HEK293 (cell line): ENCODE measurements around the gene TEAD1.

Source experiments
- CTCF ChIA-PET: fragments of 350-600 bp; formaldehyde crosslinking; extraction: SDS; loops from one replicate; lab custom pipeline; 2021; ENCODE audit warnings: antibody characterized with exemption; lab: Yijun Ruan, JAX
- POLR2A ChIA-PET: fragments of 300-600 bp; formaldehyde crosslinking; extraction: SDS; loops from one replicate; lab custom pipeline; 2020; ENCODE audit warnings: antibody characterized with exemption, inconsistent platforms; lab: Yijun Ruan, JAX
- H3K27ac ChIP-seq: fragments of 200-500 bp; sonication (Bioruptor generic); 2 replicates; pipeline ENCODE4 v1.5.1; 2014; ENCODE audit warnings: low read depth, low read length, control low read depth, inconsistent platforms; ENCODE audit errors: extremely low read depth
- H3K36me3 ChIP-seq, 2 experiments: fragments of 200-500 bp in 1 of 2; sonication (Bioruptor generic) in 1 of 2; 1 replicate in 1 of 2; 2 replicates in 1 of 2; pipeline ENCODE4 v1.5.1; 2014 to 2017; ENCODE audit warnings: inconsistent platforms in 2 of 2, low read length in 2 of 2; ENCODE audit not compliant: control insufficient read depth in 2 of 2, insufficient read depth in 1 of 2
- H3K4me1 ChIP-seq: fragments of 200-500 bp; sonication (Bioruptor generic); 2 replicates; pipeline ENCODE4 v1.5.1; 2014; ENCODE audit warnings: mild to moderate bottlenecking, low read length, inconsistent platforms; ENCODE audit not compliant: control insufficient read depth, insufficient read depth
- H3K4me3 ChIP-seq: 2 replicates; pipeline ENCODE4 v1.5.1; 2011; ENCODE audit warnings: low read depth, mild to moderate bottlenecking, control low read depth, low read length, moderate library complexity
- H3K9me3 ChIP-seq: fragments of 200-500 bp; sonication (Bioruptor generic); 2 replicates; pipeline ENCODE4 v1.5.1; 2014; ENCODE audit warnings: low read depth, low read length, inconsistent platforms; ENCODE audit not compliant: control insufficient read depth, insufficient read depth
- FEZF1 ChIP-seq: fragments of 450-650 bp; formaldehyde crosslinking; IDR thresholded peaks from 2 replicates; pipeline ENCODE4 v1.5.1; 2016; ENCODE audit warnings: missing biosample characterization, missing genetic modification characterization
- OSR2 ChIP-seq: fragments of 450-650 bp; formaldehyde crosslinking; IDR thresholded peaks from 2 replicates; pipeline ENCODE4 v1.5.1; 2016; ENCODE audit warnings: missing biosample characterization, missing genetic modification characterization
- ZBTB20 ChIP-seq: fragments of 450-650 bp; formaldehyde crosslinking; IDR thresholded peaks from 2 replicates; pipeline ENCODE4 v1.5.1; 2016; ENCODE audit warnings: missing biosample characterization, missing genetic modification characterization
- ZBTB49 ChIP-seq: fragments of 450-650 bp; formaldehyde crosslinking; IDR thresholded peaks from 2 replicates; pipeline ENCODE4 v1.5.1; 2016; ENCODE audit warnings: missing biosample characterization, missing genetic modification characterization, low read depth
- ZEB2 ChIP-seq: fragments of 450-650 bp; formaldehyde crosslinking; IDR thresholded peaks from 2 replicates; pipeline ENCODE4 v1.5.1; 2016; ENCODE audit warnings: missing biosample characterization, missing genetic modification characterization
- ZFP3 ChIP-seq: fragments of 450-650 bp; formaldehyde crosslinking; IDR thresholded peaks from 2 replicates; pipeline ENCODE4 v1.5.1; 2016; ENCODE audit warnings: low read depth, missing biosample characterization, missing genetic modification characterization
- ZNF398 ChIP-seq: fragments of 450-650 bp; formaldehyde crosslinking; IDR thresholded peaks from 2 replicates; pipeline ENCODE4 v1.5.1; 2017; ENCODE audit warnings: missing biosample characterization, missing genetic modification characterization
- ZNF768 ChIP-seq: fragments of 450-650 bp; formaldehyde crosslinking; IDR thresholded peaks from 2 replicates; pipeline ENCODE4 v1.5.1; 2018; ENCODE audit warnings: missing biosample characterization, mild to moderate bottlenecking, missing genetic modification characterization
- ZNF837 ChIP-seq: fragments of 450-650 bp; formaldehyde crosslinking; IDR thresholded peaks from 2 replicates; pipeline ENCODE4 v1.5.1; 2016; ENCODE audit warnings: missing biosample characterization, missing genetic modification characterization
- ZSCAN30 ChIP-seq: fragments of 450-650 bp; IDR thresholded peaks from 2 replicates; pipeline ENCODE4 v1.5.1; 2018; ENCODE audit warnings: missing biosample characterization, mild to moderate bottlenecking, missing genetic modification characterization, moderate library complexity
- ZSCAN5A ChIP-seq: fragments of 450-650 bp; formaldehyde crosslinking; IDR thresholded peaks from 2 replicates; pipeline ENCODE4 v1.5.1; 2016; ENCODE audit warnings: missing biosample characterization, missing genetic modification characterization
- TF ChIP-seq, protein P1 (sequence below): fragments of 450-650 bp; formaldehyde crosslinking; IDR thresholded peaks from 2 replicates; pipeline ENCODE4 v1.5.1; 2016; ENCODE audit warnings: missing biosample characterization, missing genetic modification characterization

The TEAD1 gene

DNA sequence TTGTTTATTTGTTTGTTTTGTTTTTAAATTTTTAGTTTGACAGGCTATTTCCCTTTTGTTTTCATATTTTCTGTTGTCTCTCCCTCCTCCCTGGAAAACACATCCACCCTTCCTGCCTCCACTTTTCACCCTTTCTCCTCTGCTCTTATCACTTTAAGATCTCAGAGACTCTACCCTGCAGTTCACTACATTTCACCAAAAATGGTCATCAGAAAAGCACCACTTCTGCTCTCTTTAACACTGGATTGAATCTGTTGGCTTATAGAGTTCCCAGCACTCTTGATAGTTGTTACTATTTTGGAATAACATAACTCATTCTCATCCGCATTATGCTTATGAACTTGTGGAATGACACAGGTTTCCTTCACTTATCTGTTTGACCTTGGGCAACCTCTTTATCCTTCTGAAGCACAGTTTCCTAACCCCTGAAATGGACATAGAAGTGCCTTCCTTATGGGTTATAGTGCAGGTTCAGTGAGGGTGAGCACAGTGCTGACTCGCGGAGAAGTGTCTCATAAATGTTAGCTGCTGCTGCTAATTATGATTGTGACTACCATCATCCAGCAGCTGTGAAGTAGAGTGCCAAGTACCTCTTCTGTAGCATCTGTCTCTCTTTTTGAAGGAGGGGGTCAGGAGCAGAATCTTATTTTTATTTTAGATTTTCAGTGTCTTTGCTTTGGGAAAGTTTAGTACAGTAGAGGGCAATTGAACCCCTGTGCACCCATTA is 15.0 kb downstream of the TEAD1 start:
- TF ChIP-seq FEZF1 (tag by site-specific recombination) = no peak
- TF ChIP-seq OSR2 (tag by site-specific recombination) = 0 out of 2 replicates have a peak, but pooled peaks have one; percentile 35
- no peak overlapping the region for H3K27ac ChIP-seq
- ChIA-PET CTCF (interaction anchor here (0.6 to 1.0 kb wide), 2 partner anchors 72 to 722 kb away, joined by 3 to 4 read pairs; no protein-coding TSS in a partner anchor), POLR2A (interaction anchor here (0.6 kb wide), 1 partner anchor 154 kb away, joined by 3 read pairs; no protein-coding TSS in a partner anchor)
- no peak overlapping the region for H3K4me3 ChIP-seq
- no peaks in the 10 kb centered on the region for H3K36me3 ChIP-seq
- peaks cover 11% of the 10 kb centered on the region for H3K4me1 ChIP-seq
- H3K9me3 ChIP-seq = no peaks in the 10 kb centered on the region

GRCh38 chr11:12690663-12691062 is 16.4 kb downstream of the TEAD1 start:
- H3K4me1 ChIP-seq = peaks cover 15% of the 10 kb centered on the region
- no peak for TF ChIP-seq ZFP3 (tag by site-specific recombination)
- H3K36me3 ChIP-seq = no peaks in the 10 kb centered on the region
- CTCF ChIA-PET = interaction anchor here (0.6 kb wide), 1 partner anchor 180 kb away, joined by 3 read pairs; no protein-coding TSS in a partner anchor
- H3K4me3 ChIP-seq = no peak overlapping the region
- POLR2A ChIA-PET = no interaction called here
- no peak overlapping the region for H3K27ac ChIP-seq
- H3K9me3 ChIP-seq = no peaks in the 10 kb centered on the region

DNA sequence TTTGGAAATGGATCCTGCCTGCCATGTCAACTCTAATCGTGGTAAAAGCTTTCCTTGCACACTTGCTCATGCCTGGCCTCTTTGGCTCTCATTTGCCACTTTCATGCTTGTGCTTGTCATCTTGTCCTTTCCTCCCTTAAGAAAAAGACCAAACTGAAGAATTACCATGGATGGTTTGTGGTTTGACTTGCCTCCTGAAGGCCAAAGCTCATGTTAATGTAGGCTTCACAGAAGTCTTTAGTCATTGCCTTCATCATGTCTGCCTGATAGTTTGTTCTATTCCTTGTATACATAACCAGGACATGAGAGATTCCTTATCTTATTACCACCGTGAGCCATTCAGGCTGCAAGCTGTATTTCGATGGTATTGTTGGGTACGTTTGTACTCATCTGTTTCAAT is 17.3 kb downstream of the TEAD1 start:
- H3K27ac ChIP-seq = no peak overlapping the region
- no peak overlapping the region for H3K4me3 ChIP-seq
- ChIA-PET CTCF (interaction anchor here (0.8 kb wide), 1 partner anchor 13 kb away, joined by 3 read pairs; no protein-coding TSS in a partner anchor), POLR2A (interaction anchor here (1.4 kb wide), 1 partner anchor 55 kb away, joined by 4 read pairs; no protein-coding TSS in a partner anchor)
- no peak for TF ChIP-seq ZBTB49
- TF ChIP-seq ZNF837 (tag by site-specific recombination) = no peak
- TF ChIP-seq, protein P1, sequence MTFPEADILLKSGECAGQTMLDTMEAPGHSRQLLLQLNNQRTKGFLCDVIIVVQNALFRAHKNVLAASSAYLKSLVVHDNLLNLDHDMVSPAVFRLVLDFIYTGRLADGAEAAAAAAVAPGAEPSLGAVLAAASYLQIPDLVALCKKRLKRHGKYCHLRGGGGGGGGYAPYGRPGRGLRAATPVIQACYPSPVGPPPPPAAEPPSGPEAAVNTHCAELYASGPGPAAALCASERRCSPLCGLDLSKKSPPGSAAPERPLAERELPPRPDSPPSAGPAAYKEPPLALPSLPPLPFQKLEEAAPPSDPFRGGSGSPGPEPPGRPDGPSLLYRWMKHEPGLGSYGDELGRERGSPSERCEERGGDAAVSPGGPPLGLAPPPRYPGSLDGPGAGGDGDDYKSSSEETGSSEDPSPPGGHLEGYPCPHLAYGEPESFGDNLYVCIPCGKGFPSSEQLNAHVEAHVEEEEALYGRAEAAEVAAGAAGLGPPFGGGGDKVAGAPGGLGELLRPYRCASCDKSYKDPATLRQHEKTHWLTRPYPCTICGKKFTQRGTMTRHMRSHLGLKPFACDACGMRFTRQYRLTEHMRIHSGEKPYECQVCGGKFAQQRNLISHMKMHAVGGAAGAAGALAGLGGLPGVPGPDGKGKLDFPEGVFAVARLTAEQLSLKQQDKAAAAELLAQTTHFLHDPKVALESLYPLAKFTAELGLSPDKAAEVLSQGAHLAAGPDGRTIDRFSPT = no peak
- TF ChIP-seq ZNF398 (tag by site-specific recombination) = no peak
- no peak for TF ChIP-seq ZSCAN5A (tag by site-specific recombination)
- TF ChIP-seq ZSCAN30 = no peak
- peak; percentile 71; the same call in 1 of the 2 replicates for TF ChIP-seq ZBTB20 (tag by site-specific recombination)
- TF ChIP-seq ZEB2 (tag by site-specific recombination) = no peak
- no peak for TF ChIP-seq ZNF768
- no peaks in the 10 kb centered on the region for H3K36me3 ChIP-seq
- H3K9me3 ChIP-seq = no peaks in the 10 kb centered on the region
- H3K4me1 ChIP-seq = peaks cover 15% of the 10 kb centered on the region
